HepG2 (cell line): ENCODE measurements around the gene SART1. TPM values are rescaled to one million over a fixed set of nuclear protein-coding genes. Genes with fewer than 3 reads are reported as not detected.

ENCODE experiments used
- ARHGAP35 ChIP-seq: sonication (generic); formaldehyde crosslinking; IDR thresholded peaks from 2 replicates; pipeline ENCODE4 v1.9.0; 2022; ENCODE audit warnings: mild to moderate bottlenecking, inconsistent platforms, moderate library complexity, missing genetic modification reagents, borderline replicate concordance
- ATF7 ChIP-seq, 2 experiments: fragments of 450-650 bp in 1 of 2; sonication (generic) in 1 of 2; formaldehyde crosslinking in 1 of 2; IDR thresholded peaks; 2 replicates each; pipeline versions ENCODE4 v1.4.0 to v1.6.1; 2016 to 2020; ENCODE audit warnings: antibody characterized with exemption in 1 of 2, mild to moderate bottlenecking in 1 of 2, missing genetic modification reagents in 1 of 2
- HES4 ChIP-seq: sonication (generic); formaldehyde crosslinking; IDR thresholded peaks from 2 replicates; pipeline ENCODE4 v1.9.0; 2021; ENCODE audit warnings: mild to moderate bottlenecking, missing genetic modification reagents, borderline replicate concordance
- HIC2 ChIP-seq: sonication (generic); formaldehyde crosslinking; IDR thresholded peaks from 2 replicates; pipeline ENCODE4 v1.9.0; 2022; ENCODE audit warnings: low read depth, missing genetic modification reagents
- IKZF1 ChIP-seq: fragments of 450-650 bp; IDR thresholded peaks from 2 replicates; pipeline ENCODE4 v1.7.1; 2016
- NONO ChIP-seq, 2 experiments: fragments of 450-650 bp in 1 of 2; sonication (generic) in 1 of 2; formaldehyde crosslinking in 1 of 2; IDR thresholded peaks in 1 of 2; conservative IDR thresholded peaks in 1 of 2; 2 replicates each; pipeline versions ENCODE4 v1.6.1 to v1.8.0; 2017 to 2022; ENCODE audit warnings: mild to moderate bottlenecking in 1 of 2, missing genetic modification reagents in 1 of 2, moderate library complexity in 1 of 2
- PAF1 ChIP-seq: IDR thresholded peaks from 2 replicates; pipeline ENCODE4 v1.6.1; 2016; ENCODE audit warnings: missing genetic modification reagents, missing compliant biosample characterization
- PRDM10 ChIP-seq: sonication (generic); formaldehyde crosslinking; IDR thresholded peaks from 2 replicates; pipeline ENCODE4 v1.4.0; 2020; ENCODE audit warnings: low read depth, missing genetic modification reagents
- RAD51 ChIP-seq: fragments of 450-650 bp; IDR thresholded peaks from 2 replicates; pipeline ENCODE4 v1.6.1; 2016; ENCODE audit warnings: borderline replicate concordance
- SP140L ChIP-seq: sonication (generic); formaldehyde crosslinking; IDR thresholded peaks from 2 replicates; pipeline ENCODE4 v1.4.0; 2020; ENCODE audit warnings: missing genetic modification reagents, borderline replicate concordance
- ZMAT5 ChIP-seq: sonication (generic); formaldehyde crosslinking; IDR thresholded peaks from 2 replicates; pipeline ENCODE4 v1.5.0; 2020; ENCODE audit warnings: mild to moderate bottlenecking, low read depth, missing genetic modification reagents, borderline replicate concordance
- ZNF18 ChIP-seq: sonication (generic); formaldehyde crosslinking; IDR thresholded peaks from 2 replicates; pipeline ENCODE4 v1.8.0; 2022; ENCODE audit warnings: mild to moderate bottlenecking, missing genetic modification reagents; ENCODE audit not compliant: insufficient replicate concordance
- ZNF350 ChIP-seq: sonication (generic); formaldehyde crosslinking; IDR thresholded peaks from 2 replicates; pipeline ENCODE4 v1.4.0; 2020; ENCODE audit warnings: mild to moderate bottlenecking, low read depth, missing genetic modification reagents, borderline replicate concordance
- ZNF513 ChIP-seq: sonication (generic); formaldehyde crosslinking; conservative IDR thresholded peaks from 2 replicates; pipeline ENCODE4 v1.5.0; 2020; ENCODE audit warnings: missing genetic modification reagents
- ZNF800 ChIP-seq: sonication (generic); formaldehyde crosslinking; IDR thresholded peaks from 2 replicates; pipeline ENCODE4 v1.4.0; 2020; ENCODE audit warnings: missing genetic modification reagents
- polyA plus RNA-seq, 8 experiments: library from polyadenylated mRNA; depleted of rRNA in 3 of 8; stranded (reverse) in 7 of 8; unstranded in 1 of 8; fragments of >200 nt; fragmentation: Illumina TruSeq in 4 of 8; extraction: Trizol in 4 of 8; gene quantifications; 2 replicates each; pipeline versions ENCODE4 v1.2.1 to v1.2.3, GENCODE V29; 2011 to 2016; ENCODE audit warnings: low read depth in 4 of 8, missing spikeins in 1 of 8, mixed read lengths in 1 of 8; ENCODE audit not compliant: insufficient read depth in 1 of 8
- total RNA-seq, 5 experiments: library from RNA; depleted of rRNA; stranded (reverse); fragments of >200 nt; fragmentation: Illumina TruSeq; extraction: Trizol; gene quantifications; 2 replicates each; pipeline ENCODE4 v1.2.3, GENCODE V29; 2016; ENCODE audit warnings: low read depth in 1 of 5

The SART1 gene
- total and polyA plus RNA-seq, 2 of the 13 experiments (the other 11 are each of a cell fraction or from before 2014, with no cell fraction given) = 11.3 to 22.5 TPM

- TF ChIP-seq ZNF350 (CRISPR knock-in tag) (peak; percentile 69; the same call in 1 of the 2 replicates), SP140L (CRISPR knock-in tag) (no peak), ZNF18 (no peak), ARHGAP35 (no peak), ZNF800 (CRISPR knock-in tag) (peak; percentile 43; the same call in 1 of the 2 replicates), ATF7 (IDR thresholded peaks at IDR 0.05) (no peak), ATF7 (CRISPR knock-in tag; IDR thresholded peaks at IDR 0.05) (0 out of 2 replicates have a peak, but pooled peaks have one; percentile 23), NONO (IDR thresholded peaks at IDR 0.05) (no peak), NONO (CRISPR knock-in tag; conservative IDR thresholded peaks at IDR 0.05) (peak; percentile 92), IKZF1 (no peak), PRDM10 (CRISPR knock-in tag) (peak; percentile 63; the same call in 1 of the 2 replicates), HIC2 (CRISPR knock-in tag) (no peak), HES4 (CRISPR knock-in tag) (no peak), PAF1 (CRISPR knock-in tag) (no peak), ZNF513 (CRISPR knock-in tag) (no peak; the same call in 1 of the 2 replicates), RAD51 (no peak), ZMAT5 (CRISPR knock-in tag) (no peak)
Observed at GRCh38 chr11:65961267-65962140, at the start of gene SART1 (continued).
